Esophagus muscularis mucosa (tissue), 3 donors: ENCODE results near the gene SLC39A7.

Experiments used
- CTCF ChIP-seq, 3 experiments: fragments of 200-600 bp in 2 of 3; fragments of 450-650 bp in 1 of 3; sonication (generic) in 2 of 3; IDR thresholded peaks; one replicate each; pipeline ENCODE4 v1.5.1; 2017 to 2019; ENCODE audit warnings: antibody characterized with exemption in 3 of 3, mild to moderate bottlenecking in 2 of 3, moderate library complexity in 1 of 3
- POLR2A ChIP-seq: fragments of 450-650 bp; IDR thresholded peaks from one replicate; pipeline ENCODE4 v1.6.1; 2017; ENCODE audit warnings: antibody characterized with exemption, moderate library complexity, mild to moderate bottlenecking, low read depth
- POLR2AphosphoS5 ChIP-seq, 2 donors: sonication (generic); formaldehyde crosslinking; IDR thresholded peaks; one replicate each; pipeline ENCODE4 v1.6.1; 2017; ENCODE audit warnings: antibody characterized with exemption in 2 of 2

GRCh38 chr6:33175436-33176069 lies 25.1 kb upstream of the SLC39A7 start:
- TF ChIP-seq POLR2AphosphoS5 (IDR thresholded peaks at IDR 0.05) = no peak
- TF ChIP-seq CTCF (IDR thresholded peaks at IDR 0.05) = no peak
- no peak for TF ChIP-seq POLR2A
